ENCODE measurements around the gene RSKR. TPM values are rescaled to one million over a fixed set of nuclear protein-coding genes. Genes with fewer than 3 reads are reported as not detected.
"Not testable (repeated sequence)": the region's sequence is repeated elsewhere in the genome, so short reads cannot be mapped to it uniquely, and the experiment has no call there.

Gene RSKR
- total RNA-seq, 5 donors from 2014 or later (not counting 1 experiment from before 2014, with no cell fraction given) = 14.2 to 26.1 (median 21.9) TPM

DNA sequence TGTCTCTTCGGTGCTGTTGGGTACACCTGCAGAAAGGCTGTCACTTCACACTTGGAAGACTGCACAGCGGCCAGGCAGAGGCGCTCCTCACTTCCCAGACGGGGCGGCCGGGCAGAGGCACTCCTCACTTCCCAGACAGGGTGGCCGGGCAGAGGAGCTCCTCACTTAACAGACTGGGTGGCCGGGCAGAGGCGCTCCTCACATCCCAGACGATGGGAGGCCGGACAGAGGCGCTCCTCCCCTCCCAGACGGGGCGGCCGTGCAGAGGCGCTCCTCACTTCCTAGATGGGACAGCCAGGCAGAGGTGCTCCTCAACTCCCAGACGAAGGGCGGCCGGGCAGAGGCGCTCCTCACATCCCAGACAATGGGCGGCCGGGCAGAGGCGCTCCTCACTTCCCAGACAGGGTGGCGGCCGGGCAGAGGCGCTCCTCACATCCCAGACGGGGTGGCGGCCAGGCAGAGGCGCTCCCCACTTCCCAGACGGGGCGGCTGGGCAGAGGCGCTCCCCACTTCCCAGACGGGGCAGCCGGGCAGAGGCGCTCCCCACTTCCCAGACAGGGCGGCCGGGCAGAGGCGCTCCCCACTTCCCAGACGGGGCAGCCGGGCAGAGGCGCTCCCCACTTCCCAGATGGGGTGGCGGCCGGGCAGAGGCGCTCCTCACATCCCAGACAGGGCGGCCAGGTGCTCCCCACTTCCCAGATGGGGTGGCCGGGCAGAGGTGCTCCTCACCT, 44.9 kb upstream of the RSKR start:
- H3K27ac ChIP-seq (ENCODE audit: low read length); H3K4me3 Mint-ChIP-seq; H3K9me3 ChIP-seq; H3K4me3 ChIP-seq (ENCODE audit: control insufficient read depth in 1 of 2, extremely low read depth in 1 of 2, low read length in 1 of 2); H3K27ac Mint-ChIP-seq; H3K9me3 Mint-ChIP-seq; POLR2A ChIA-PET; H3K27me3 ChIP-seq (replicated peaks in 1 of 2; ENCODE audit: control insufficient read depth in 2 of 2, extremely low read depth in 1 of 2, insufficient read depth in 2 of 2, low read length in 1 of 2); DNase-seq; H3K27me3 Mint-ChIP-seq; ATAC-seq (replicated peaks in 1 of 4): not testable (repeated sequence)
- Mint-ChIP-seq H3K36me3 (peaks cover 13% of the 10 kb centered on the region), H3K4me1 (peaks cover 47 to 52% (median 52%) of the 10 kb centered on the region in 3 donors)
- CTCF ChIA-PET = interaction anchor here in 1 of 2 donors (0.6 kb wide), 1 partner anchor 16 kb away, joined by 3 read pairs; no protein-coding TSS in a partner anchor
- 97% methylated on average over 34 of the region's 46 CpGs for WGBS (ENCODE audit: insufficient coverage)
- Histone ChIP-seq H3K4me1 (ENCODE audit: control insufficient read depth in 1 of 2, extremely low read depth in 1 of 2, insufficient read depth in 2 of 2, low read length in 2 of 2) (peaks cover 23 to 30% of the 10 kb centered on the region in 2 experiments), H3K36me3 (ENCODE audit: control insufficient read depth in 2 of 2, extremely low read depth in 1 of 2, insufficient read depth in 1 of 2, low read length in 1 of 2) (peaks cover 3 to 20% of the 10 kb centered on the region in 2 donors)

DNA sequence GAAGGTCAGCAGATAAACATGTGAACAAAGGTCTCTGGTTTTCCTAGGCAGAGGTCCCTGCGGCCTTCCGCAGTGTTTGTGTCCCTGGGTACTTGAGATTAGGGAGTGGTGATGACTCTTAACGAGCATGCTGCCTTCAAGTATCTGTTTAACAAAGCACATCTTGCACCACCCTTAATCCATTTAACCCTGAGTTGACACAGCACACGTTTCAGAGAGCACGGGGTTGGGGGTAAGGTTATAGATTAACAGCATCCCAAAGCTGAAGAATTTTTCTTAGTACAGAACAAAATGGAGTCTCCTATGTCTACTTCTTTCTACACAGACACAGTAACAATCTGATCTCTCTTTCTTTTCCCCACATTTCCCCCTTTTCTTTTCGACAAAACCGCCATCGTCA, 44.4 kb upstream of the RSKR start:
- ATAC-seq (replicated peaks in 1 of 4); DNase-seq; H3K27me3 ChIP-seq (replicated peaks in 1 of 2; ENCODE audit: control insufficient read depth in 2 of 2, extremely low read depth in 1 of 2, insufficient read depth in 2 of 2, low read length in 1 of 2); H3K27ac Mint-ChIP-seq; H3K9me3 Mint-ChIP-seq; H3K27me3 Mint-ChIP-seq; H3K27ac ChIP-seq (ENCODE audit: low read length); H3K4me3 ChIP-seq (ENCODE audit: control insufficient read depth in 1 of 2, extremely low read depth in 1 of 2, low read length in 1 of 2); H3K4me3 Mint-ChIP-seq; POLR2A ChIA-PET; H3K9me3 ChIP-seq: not testable (repeated sequence)
- Histone ChIP-seq H3K4me1 (ENCODE audit: control insufficient read depth in 1 of 2, extremely low read depth in 1 of 2, insufficient read depth in 2 of 2, low read length in 2 of 2) (peaks cover 22 to 28% of the 10 kb centered on the region in 2 experiments), H3K36me3 (ENCODE audit: control insufficient read depth in 2 of 2, extremely low read depth in 1 of 2, insufficient read depth in 1 of 2, low read length in 1 of 2) (peaks cover 3 to 24% of the 10 kb centered on the region in 2 donors)
- CTCF ChIA-PET = interaction anchor here (0.6 kb wide), 3 partner anchors 9 to 1169 kb away, joined by 3 to 5 read pairs (median 5); no protein-coding TSS in a partner anchor
- H3K4me1 Mint-ChIP-seq = peaks cover 42 to 47% (median 46%) of the 10 kb centered on the region in 3 donors
- H3K36me3 Mint-ChIP-seq = peaks cover 13% of the 10 kb centered on the region
- WGBS (ENCODE audit: insufficient coverage) = no CpG with 5 or more reads among the region's 8 CpGs

DNA sequence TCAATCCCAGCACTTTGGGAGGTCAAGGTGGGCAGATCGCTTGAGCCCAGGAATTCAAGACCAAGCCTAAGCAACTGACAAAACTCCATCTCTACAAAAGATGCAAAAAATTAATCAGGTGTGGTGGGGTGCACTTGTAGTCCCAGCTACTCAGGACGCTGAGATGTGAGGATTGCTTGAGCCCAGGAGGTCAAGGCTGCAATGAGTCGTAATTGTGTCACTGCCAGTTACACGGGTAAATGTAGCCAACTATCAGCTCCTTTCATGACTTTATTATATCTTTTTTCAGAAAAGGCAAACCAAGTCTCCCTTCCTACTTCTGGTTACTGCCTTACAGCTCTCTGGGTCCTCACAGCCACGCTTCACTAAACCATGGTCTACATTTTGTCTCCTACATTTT, 43.8 kb upstream of the RSKR start:
- 97% methylated on average over 3 of the region's 5 CpGs for WGBS (ENCODE audit: insufficient coverage)
- Histone ChIP-seq H3K27ac (ENCODE audit: low read length) (no peak overlapping the region), H3K36me3 (ENCODE audit: control insufficient read depth in 2 of 2, extremely low read depth in 1 of 2, insufficient read depth in 1 of 2, low read length in 1 of 2) (peaks cover 3 to 26% of the 10 kb centered on the region in 2 donors), H3K9me3 (no peaks in the 10 kb centered on the region), H3K4me3 (ENCODE audit: control insufficient read depth in 1 of 2, extremely low read depth in 1 of 2, low read length in 1 of 2) (no peak overlapping the region), H3K4me1 (ENCODE audit: control insufficient read depth in 1 of 2, extremely low read depth in 1 of 2, insufficient read depth in 2 of 2, low read length in 2 of 2) (peaks cover 16 to 24% of the 10 kb centered on the region in 2 experiments), H3K27me3 (replicated peaks in 1 of 2; ENCODE audit: control insufficient read depth in 2 of 2, extremely low read depth in 1 of 2, insufficient read depth in 2 of 2, low read length in 1 of 2) (no peaks in the 10 kb centered on the region)
- no peak overlapping the region for H3K27ac Mint-ChIP-seq
- H3K4me1 Mint-ChIP-seq = peaks cover 40 to 45% (median 40%) of the 10 kb centered on the region in 3 donors
- no peaks in the 10 kb centered on the region for H3K9me3 Mint-ChIP-seq
- ChIA-PET POLR2A (no interaction called here), CTCF (interaction anchor here (0.6 to 0.7 kb wide), 4 partner anchors 8 to 1170 kb away, joined by 3 to 5 read pairs (median 4); no protein-coding TSS in a partner anchor)
- H3K27me3 Mint-ChIP-seq = no peaks in the 10 kb centered on the region
- peaks cover 17% of the 10 kb centered on the region for H3K36me3 Mint-ChIP-seq
- H3K4me3 Mint-ChIP-seq = no peak overlapping the region
- DNase-seq (no peak), ATAC-seq (replicated peaks in 1 of 4) (no peak)

DNA sequence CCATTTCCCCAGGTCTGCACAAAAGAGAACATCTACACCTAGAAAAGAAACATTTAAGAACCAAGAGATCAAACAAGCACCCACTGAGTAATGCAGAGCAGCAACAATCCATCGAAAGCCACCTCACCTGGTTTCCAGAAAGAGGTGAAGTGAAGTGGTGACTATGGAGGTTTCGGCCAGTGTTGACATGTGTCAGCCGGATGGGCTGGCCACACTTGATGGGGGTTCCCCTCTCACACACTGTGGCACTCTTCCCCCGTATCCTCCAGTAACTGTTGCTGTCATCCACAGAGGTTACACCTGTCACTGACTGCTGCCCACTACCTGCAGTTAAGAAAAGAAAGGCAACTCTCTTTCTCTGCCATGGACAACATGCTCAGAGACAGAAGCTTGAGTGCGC, 41.2 kb upstream of the RSKR start:
- Mint-ChIP-seq H3K4me1 (peaks cover 20 to 28% (median 20%) of the 10 kb centered on the region in 3 donors), H3K27ac (no peak overlapping the region), H3K36me3 (peaks cover 22% of the 10 kb centered on the region), H3K4me3 (no peak overlapping the region), H3K9me3 (no peaks in the 10 kb centered on the region), H3K27me3 (no peaks in the 10 kb centered on the region)
- CTCF ChIA-PET = no interaction called here
- Histone ChIP-seq H3K9me3 (no peaks in the 10 kb centered on the region), H3K4me1 (ENCODE audit: control insufficient read depth in 1 of 2, extremely low read depth in 1 of 2, insufficient read depth in 2 of 2, low read length in 2 of 2) (peaks cover 0 to 8% of the 10 kb centered on the region in 2 experiments), H3K27ac (ENCODE audit: low read length) (no peak overlapping the region), H3K4me3 (ENCODE audit: control insufficient read depth in 1 of 2, extremely low read depth in 1 of 2, low read length in 1 of 2) (no peak overlapping the region), H3K27me3 (replicated peaks in 1 of 2; ENCODE audit: control insufficient read depth in 2 of 2, extremely low read depth in 1 of 2, insufficient read depth in 2 of 2, low read length in 1 of 2) (no peaks in the 10 kb centered on the region), H3K36me3 (ENCODE audit: control insufficient read depth in 2 of 2, extremely low read depth in 1 of 2, insufficient read depth in 1 of 2, low read length in 1 of 2) (peaks cover 10 to 41% of the 10 kb centered on the region in 2 donors)
- 81% methylated on average over 2 of the region's 5 CpGs for WGBS (ENCODE audit: insufficient coverage)
- DNase-seq (no peak), ATAC-seq (replicated peaks in 1 of 4) (no peak)
- POLR2A ChIA-PET = no interaction called here

DNA sequence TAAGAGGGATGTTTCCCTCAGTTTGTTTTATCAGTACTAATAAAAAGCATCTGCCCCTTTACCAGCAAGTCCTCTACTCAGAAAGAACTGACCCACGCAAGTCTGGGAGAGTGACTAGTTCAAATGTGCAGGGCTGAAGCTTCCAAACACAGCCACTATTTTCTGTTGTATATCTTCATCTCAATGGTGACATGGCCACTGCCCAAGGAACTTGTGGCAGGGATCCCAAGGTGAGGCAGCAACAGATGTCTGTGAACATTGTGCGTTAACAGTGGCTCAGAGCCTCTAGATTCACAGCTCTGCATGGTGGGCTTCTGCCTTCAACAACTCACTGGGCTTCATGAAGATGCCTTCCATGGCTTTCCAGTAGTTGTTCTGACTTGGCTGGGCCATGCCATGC, 34.7 kb upstream of the RSKR start:
- ATAC-seq (replicated peaks in 1 of 4) (no peak), DNase-seq (no peak)
- 93% methylated on average over 1 of the region's 2 CpGs for WGBS (ENCODE audit: insufficient coverage)
- Histone ChIP-seq H3K4me3 (ENCODE audit: control insufficient read depth in 1 of 2, extremely low read depth in 1 of 2, low read length in 1 of 2) (no peak overlapping the region), H3K27me3 (replicated peaks in 1 of 2; ENCODE audit: control insufficient read depth in 2 of 2, extremely low read depth in 1 of 2, insufficient read depth in 2 of 2, low read length in 1 of 2) (no peaks in the 10 kb centered on the region), H3K4me1 (ENCODE audit: control insufficient read depth in 1 of 2, extremely low read depth in 1 of 2, insufficient read depth in 2 of 2, low read length in 2 of 2) (peaks cover 22 to 26% of the 10 kb centered on the region in 2 experiments), H3K36me3 (ENCODE audit: control insufficient read depth in 2 of 2, extremely low read depth in 1 of 2, insufficient read depth in 1 of 2, low read length in 1 of 2) (peaks cover 9 to 34% of the 10 kb centered on the region in 2 donors), H3K27ac (ENCODE audit: low read length) (no peak overlapping the region), H3K9me3 (no peaks in the 10 kb centered on the region)
- H3K9me3 Mint-ChIP-seq = no peaks in the 10 kb centered on the region
- POLR2A ChIA-PET = interaction anchor here in 1 of 2 donors (0.7 kb wide), 1 partner anchor 27 kb away, joined by 3 read pairs; no protein-coding TSS in a partner anchor
- no peak overlapping the region for H3K4me3 Mint-ChIP-seq
- peaks cover 26 to 34% (median 28%) of the 10 kb centered on the region in 3 donors for H3K4me1 Mint-ChIP-seq
- H3K27me3 Mint-ChIP-seq = no peaks in the 10 kb centered on the region
- CTCF ChIA-PET = interaction anchor here in 1 of 2 donors (0.6 to 2.4 kb wide), 3 partner anchors 12 to 468 kb away, joined by 3 to 18 read pairs (median 3); partner anchors contain the start of genes SDF2 and SUPT6H
- H3K27ac Mint-ChIP-seq = no peak overlapping the region
- H3K36me3 Mint-ChIP-seq = peaks cover 21% of the 10 kb centered on the region

DNA sequence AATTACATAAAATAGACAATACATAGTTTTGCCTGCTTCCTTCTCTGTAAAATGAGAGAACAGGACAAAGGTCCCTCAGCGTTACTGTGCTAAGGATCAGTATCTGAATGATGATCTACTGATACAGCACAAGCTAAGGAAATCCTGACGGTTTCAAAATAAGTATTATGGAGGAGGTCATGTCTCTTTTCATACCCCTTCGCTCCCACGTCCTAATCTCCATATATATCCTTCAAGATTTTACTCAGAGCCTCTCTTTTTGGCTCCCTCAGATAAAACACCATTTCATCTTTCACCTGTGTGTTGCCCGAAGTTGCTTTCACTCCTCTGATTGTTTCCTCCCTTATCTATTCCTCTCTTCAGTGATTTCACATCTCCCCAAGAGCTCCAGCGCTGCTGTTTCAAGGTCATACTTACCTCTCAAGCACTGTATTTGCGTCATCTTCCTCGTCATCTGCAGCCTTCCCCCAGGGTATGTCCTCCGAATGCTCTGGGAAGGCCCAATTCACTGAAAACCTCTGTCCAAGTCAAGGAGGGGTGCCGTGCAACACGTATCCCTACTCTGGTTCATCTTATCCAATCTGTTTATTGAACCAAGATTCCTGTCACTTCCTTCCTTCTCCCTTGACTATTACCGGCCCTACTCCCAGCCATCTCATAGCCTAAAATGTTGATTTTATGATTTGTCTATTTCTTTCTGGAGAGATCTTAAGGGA, 32.2 kb upstream of the RSKR start:
- peak in 3 of 35 experiments; percentile 5 to 33 (median 7) for DNase-seq
- Histone ChIP-seq H3K36me3 (ENCODE audit: control insufficient read depth in 2 of 2, extremely low read depth in 1 of 2, insufficient read depth in 1 of 2, low read length in 1 of 2) (peaks cover 9 to 45% of the 10 kb centered on the region in 2 donors), H3K4me3 (ENCODE audit: control insufficient read depth in 1 of 2, extremely low read depth in 1 of 2, low read length in 1 of 2) (peak overlapping the region in 1 of 2 donors; percentile 16)

More for the DNA sequence above, 32.2 kb upstream of the RSKR start:
- Mint-ChIP-seq H3K27me3 (no peaks in the 10 kb centered on the region), H3K36me3 (peaks cover 19% of the 10 kb centered on the region), H3K27ac (peak overlapping the region; percentile 82 to 91), H3K9me3 (no peaks in the 10 kb centered on the region), H3K4me1 (peaks cover 39 to 41% (median 39%) of the 10 kb centered on the region in 3 donors), H3K4me3 (peak overlapping the region; percentile 85 to 94 (median 92))
- ChIA-PET POLR2A (interaction anchor here in 1 of 2 donors (1.1 to 1.6 kb wide), 2 partner anchors 16 to 47 kb away, joined by 4 to 15 read pairs; partner anchors contain the start of genes SDF2 and SUPT6H), CTCF (interaction anchor here (0.6 to 4.8 kb wide), 15 partner anchors 11 to 471 kb away, joined by 3 to 63 read pairs (median 3); partner anchors contain the start of genes ALDOC (in 1 of the 2), PIGS (in 1 of the 2), PROCA1 (in 1 of the 2) and RPL23A (in 1 of the 2))
- Histone ChIP-seq H3K27me3 (replicated peaks in 1 of 2; ENCODE audit: control insufficient read depth in 2 of 2, extremely low read depth in 1 of 2, insufficient read depth in 2 of 2, low read length in 1 of 2) (no peaks in the 10 kb centered on the region), H3K4me1 (ENCODE audit: control insufficient read depth in 1 of 2, extremely low read depth in 1 of 2, insufficient read depth in 2 of 2, low read length in 2 of 2) (peaks cover 27 to 33% of the 10 kb centered on the region in 2 experiments), H3K27ac (ENCODE audit: low read length) (peak overlapping the region; percentile 75), H3K9me3 (no peaks in the 10 kb centered on the region)
- ATAC-seq (replicated peaks in 1 of 4) = no peak
- 69% methylated on average over 9 of the region's 12 CpGs for WGBS (ENCODE audit: insufficient coverage)

All from T-cell (primary cell).